Suprapubic skin (tissue), 4 donors: ENCODE data around the gene STAG1.

Experiments
- EP300 ChIP-seq: sonication (generic); formaldehyde crosslinking; IDR thresholded peaks from one replicate; pipeline ENCODE4 v1.6.1; 2017; ENCODE audit warnings: antibody characterized with exemption
- POLR2A ChIP-seq, 2 donors: fragments of 450-650 bp; IDR thresholded peaks; one replicate each; pipeline ENCODE4 v1.6.1; 2017; ENCODE audit warnings: antibody characterized with exemption in 2 of 2, mild to moderate bottlenecking in 2 of 2, moderate library complexity in 2 of 2
- POLR2AphosphoS5 ChIP-seq, 3 donors: sonication (generic); formaldehyde crosslinking; IDR thresholded peaks; one replicate each; pipeline ENCODE4 v1.6.1; 2017; ENCODE audit warnings: antibody characterized with exemption in 3 of 3
- TF ChIP-seq, protein P1 (sequence below), 2 donors: fragments of 200-600 bp in 1 of 2; fragments of 450-650 bp in 1 of 2; sonication (generic) in 1 of 2; IDR thresholded peaks; one replicate each; pipeline ENCODE4 v1.5.1; 2016 to 2019; ENCODE audit warnings: antibody characterized with exemption in 2 of 2, mild to moderate bottlenecking in 1 of 2, moderate library complexity in 1 of 2

DNA sequence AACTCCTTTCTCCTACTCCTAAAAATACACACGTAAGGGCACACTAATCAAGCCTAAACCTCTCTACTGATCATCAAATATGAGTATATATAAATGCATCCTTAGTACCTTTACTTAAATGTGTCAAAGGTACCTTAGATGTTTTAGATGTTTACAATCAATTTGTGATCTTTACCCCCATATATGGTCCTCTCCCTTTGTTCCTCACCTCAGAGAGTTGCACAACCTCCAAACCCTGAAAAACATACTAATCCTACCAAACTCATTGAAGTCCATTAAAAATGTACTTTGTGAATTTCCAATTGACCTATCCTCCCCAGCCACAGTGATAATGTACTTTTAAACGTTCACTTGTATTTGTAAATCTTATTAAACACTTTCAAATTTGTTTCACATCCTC lies 249.1 kb downstream of the STAG1 start:
- TF ChIP-seq POLR2A (IDR thresholded peaks at IDR 0.05): no peak
- no peak for TF ChIP-seq EP300
- TF ChIP-seq, protein P1, sequence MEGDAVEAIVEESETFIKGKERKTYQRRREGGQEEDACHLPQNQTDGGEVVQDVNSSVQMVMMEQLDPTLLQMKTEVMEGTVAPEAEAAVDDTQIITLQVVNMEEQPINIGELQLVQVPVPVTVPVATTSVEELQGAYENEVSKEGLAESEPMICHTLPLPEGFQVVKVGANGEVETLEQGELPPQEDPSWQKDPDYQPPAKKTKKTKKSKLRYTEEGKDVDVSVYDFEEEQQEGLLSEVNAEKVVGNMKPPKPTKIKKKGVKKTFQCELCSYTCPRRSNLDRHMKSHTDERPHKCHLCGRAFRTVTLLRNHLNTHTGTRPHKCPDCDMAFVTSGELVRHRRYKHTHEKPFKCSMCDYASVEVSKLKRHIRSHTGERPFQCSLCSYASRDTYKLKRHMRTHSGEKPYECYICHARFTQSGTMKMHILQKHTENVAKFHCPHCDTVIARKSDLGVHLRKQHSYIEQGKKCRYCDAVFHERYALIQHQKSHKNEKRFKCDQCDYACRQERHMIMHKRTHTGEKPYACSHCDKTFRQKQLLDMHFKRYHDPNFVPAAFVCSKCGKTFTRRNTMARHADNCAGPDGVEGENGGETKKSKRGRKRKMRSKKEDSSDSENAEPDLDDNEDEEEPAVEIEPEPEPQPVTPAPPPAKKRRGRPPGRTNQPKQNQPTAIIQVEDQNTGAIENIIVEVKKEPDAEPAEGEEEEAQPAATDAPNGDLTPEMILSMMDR (IDR thresholded peaks at IDR 0.05): no peak
- TF ChIP-seq POLR2AphosphoS5 (IDR thresholded peaks at IDR 0.05): no peak
